ENCODE measurements around the gene ETDA.

GRCh38 chrX:135273162-135273561 is 21.3 kb downstream of the ETDA start:
- TF ChIP-seq CTCF (conservative IDR thresholded peaks at IDR 0.05; ENCODE audit: low read depth, low read length) (no peak), EZH2 (IDR thresholded peaks at IDR 0.05; ENCODE audit: borderline replicate concordance, low read depth, low read length, poor library complexity, severe bottlenecking) (no peak)

Measured in A673 (cell line).